NCI-H2196 treated with DMSO at 0.1 percent for 48 hours (cell line): Measurements from ENCODE around the gene CHRDL2.

Source experiments
- DNase-seq: peaks from one replicate; lab custom pipeline; 2025; ENCODE audit not compliant: unreplicated experiment; lab: John Stamatoyannopoulos, UW

Gene CHRDL2

GRCh38 chr11:74687237-74688023 lies 43.8 kb downstream of the CHRDL2 start:
- DNase-seq: no peak

GRCh38 chr11:74686792-74687191 lies 44.4 kb downstream of the CHRDL2 start:
- DNase-seq: no peak

GRCh38 chr11:74685905-74686304 lies 45.3 kb downstream of the CHRDL2 start:
- no peak for DNase-seq

GRCh38 chr11:74685338-74685737 lies 45.9 kb downstream of the CHRDL2 start:
- no peak for DNase-seq

- no peak for DNase-seq
Observed at GRCh38 chr11:74684661-74685060, 46.6 kb downstream of the CHRDL2 start.

- DNase-seq: no peak
Observed at GRCh38 chr11:74683941-74684481, 47.2 kb downstream of the CHRDL2 start.

- DNase-seq: no peak
Observed at GRCh38 chr11:74683279-74683871, 47.9 kb downstream of the CHRDL2 start.

- no peak for DNase-seq
Observed at GRCh38 chr11:74682731-74683278, 48.4 kb downstream of the CHRDL2 start.

- DNase-seq: peak; percentile 20
Observed at GRCh38 chr11:74681686-74682651, 49.3 kb downstream of the CHRDL2 start.

- DNase-seq: no peak
Observed at GRCh38 chr11:74680703-74681531, 50.3 kb downstream of the CHRDL2 start.

GRCh38 chr11:74680035-74680671 lies 51.1 kb downstream of the CHRDL2 start:
- DNase-seq: no peak

- no peak for DNase-seq
Observed at GRCh38 chr11:74679513-74679865, 51.7 kb downstream of the CHRDL2 start.

GRCh38 chr11:74678591-74679512 lies 52.4 kb downstream of the CHRDL2 start:
- no peak for DNase-seq

GRCh38 chr11:74678041-74678440 lies 53.2 kb downstream of the CHRDL2 start:
- no peak for DNase-seq

- no peak for DNase-seq
Observed at GRCh38 chr11:74677131-74677530, 54.1 kb downstream of the CHRDL2 start.

- DNase-seq: no peak
Observed at GRCh38 chr11:74676596-74676995, 54.6 kb downstream of the CHRDL2 start.

GRCh38 chr11:74675761-74676160 lies 55.5 kb downstream of the CHRDL2 start:
- no peak for DNase-seq

- DNase-seq: no peak
Observed at GRCh38 chr11:74673693-74674360, 57.4 kb downstream of the CHRDL2 start.
